Measurements from ENCODE around the gene PDK2.

The PDK2 gene

DNA sequence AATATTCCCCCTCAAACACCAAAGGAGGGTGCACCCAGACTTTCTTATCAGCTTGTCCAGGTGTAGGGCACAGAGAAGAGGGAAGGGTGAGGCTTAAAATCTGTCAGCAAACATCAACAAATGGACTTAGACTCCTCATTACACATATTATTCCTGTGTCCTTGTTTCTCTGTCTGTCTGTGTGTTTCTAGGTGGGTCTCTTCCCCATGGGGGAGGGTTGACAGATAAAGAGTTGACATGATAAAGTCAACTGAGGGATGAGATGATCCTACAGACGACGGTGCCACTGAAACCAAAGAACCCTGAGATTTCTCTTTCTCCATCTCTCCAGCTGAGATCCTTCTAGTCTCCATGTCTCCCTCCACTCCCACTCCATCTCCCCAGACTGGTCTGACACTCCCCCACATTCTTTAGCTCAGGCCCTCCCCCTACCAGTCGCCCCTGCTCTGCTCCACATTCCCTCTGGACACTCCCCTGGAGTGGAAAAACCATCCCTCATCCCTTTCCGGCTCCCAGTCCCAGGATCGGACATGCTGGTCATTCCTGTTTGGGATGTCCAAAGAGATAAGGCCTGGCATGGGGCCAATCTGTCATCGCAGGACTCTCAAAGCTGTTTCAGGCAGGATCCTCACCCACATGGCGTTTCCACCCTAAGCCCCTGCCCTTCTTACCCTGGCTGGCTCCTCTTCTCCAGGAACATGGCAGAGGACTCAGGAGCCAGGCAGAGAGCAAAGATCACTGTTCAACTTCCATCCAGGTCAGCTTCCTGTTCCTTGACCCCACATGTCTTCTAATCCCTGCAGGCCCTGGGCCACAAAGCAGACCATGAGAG lies 42.1 kb upstream of the PDK2 start:
- no peak for TF ChIP-seq CTCF (IDR thresholded peaks at IDR 0.05; ENCODE audit: control insufficient read depth, insufficient read depth, low read depth, low read length, missing control alignments)
- H3K4me3 ChIP-seq (ENCODE audit: control insufficient read depth, low read depth, low read length), result no peak overlapping the region
- no peak for DNase-seq (ENCODE audit: low read depth)

DNA sequence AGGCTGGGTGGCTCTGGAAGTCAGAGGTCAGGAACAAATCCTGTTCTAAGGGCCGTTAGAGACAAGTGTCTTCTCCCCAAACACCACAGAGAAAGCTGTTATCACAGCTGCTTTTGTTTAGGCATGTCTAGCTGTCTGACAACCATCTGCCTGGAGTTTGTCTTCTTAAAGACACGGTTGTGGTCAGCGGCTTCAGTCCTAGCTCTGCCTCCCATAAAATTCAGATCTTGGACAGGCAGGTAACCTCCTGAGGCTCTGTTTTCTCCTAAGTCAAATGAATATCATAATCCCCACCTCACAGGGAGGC lies 41.5 kb upstream of the PDK2 start:
- H3K4me3 ChIP-seq (ENCODE audit: control insufficient read depth, low read depth, low read length), result no peak overlapping the region
- TF ChIP-seq CTCF (IDR thresholded peaks at IDR 0.05; ENCODE audit: control insufficient read depth, insufficient read depth, low read depth, low read length, missing control alignments), result no peak
- DNase-seq (ENCODE audit: low read depth), result no peak

GRCh38 chr17:50055055-50055425 lies 40.1 kb upstream of the PDK2 start:
- DNase-seq (ENCODE audit: low read depth), result no peak
- peak overlapping the region; percentile 91 for H3K4me3 ChIP-seq (ENCODE audit: control insufficient read depth, low read depth, low read length)
- TF ChIP-seq CTCF (IDR thresholded peaks at IDR 0.05; ENCODE audit: control insufficient read depth, insufficient read depth, low read depth, low read length, missing control alignments), result no peak

GRCh38 chr17:50055426-50056216 lies 39.5 kb upstream of the PDK2 start, which contains the start of gene ITGA3:
Gene ITGA3 (plus strand): TSS chr17:50056110. CDS start chr17:50056440, 330 bp downstream.
- TF ChIP-seq CTCF (IDR thresholded peaks at IDR 0.05; ENCODE audit: control insufficient read depth, insufficient read depth, low read depth, low read length, missing control alignments), result no peak
- peak; percentile 47 for DNase-seq (ENCODE audit: low read depth)
- peak within 1 kb of the TSS; percentile 91 for H3K4me3 ChIP-seq (ENCODE audit: control insufficient read depth, low read depth, low read length)

DNA sequence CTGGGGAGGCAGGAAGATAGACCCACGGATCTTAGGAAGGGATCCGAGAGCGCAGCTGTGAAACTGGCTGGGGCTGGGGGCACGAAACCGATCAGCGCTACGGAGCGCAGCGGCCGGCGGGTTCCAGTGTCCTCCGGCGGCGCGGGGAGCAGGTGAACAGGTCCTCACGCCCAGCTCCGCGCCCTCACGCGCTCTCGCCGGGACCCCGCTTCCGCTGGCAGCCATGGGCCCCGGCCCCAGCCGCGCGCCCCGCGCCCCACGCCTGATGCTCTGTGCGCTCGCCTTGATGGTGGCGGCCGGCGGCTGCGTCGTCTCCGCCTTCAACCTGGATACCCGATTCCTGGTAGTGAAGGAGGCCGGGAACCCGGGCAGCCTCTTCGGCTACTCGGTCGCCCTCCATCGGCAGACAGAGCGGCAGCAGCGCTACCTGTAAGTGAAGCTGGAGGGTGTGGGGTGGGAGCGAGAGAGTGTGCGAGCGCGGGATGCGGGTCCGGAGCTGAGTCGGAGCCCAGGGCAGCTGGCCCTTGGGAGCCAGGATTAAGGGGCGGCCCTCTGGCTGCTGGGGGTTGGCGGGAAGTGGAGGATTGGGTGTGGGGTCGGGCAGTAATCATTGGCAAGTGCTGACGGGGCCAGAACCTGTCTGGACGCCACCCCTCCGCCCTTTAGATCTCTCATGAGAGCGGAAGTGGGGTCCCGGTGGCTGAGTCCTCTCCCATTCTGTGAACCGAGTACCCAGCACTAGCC lies 38.8 kb upstream of the PDK2 start:
- peak overlapping the region; percentile 91 for H3K4me3 ChIP-seq (ENCODE audit: control insufficient read depth, low read depth, low read length)
- no peak for DNase-seq (ENCODE audit: low read depth)
- TF ChIP-seq CTCF (IDR thresholded peaks at IDR 0.05; ENCODE audit: control insufficient read depth, insufficient read depth, low read depth, low read length, missing control alignments), result peak; percentile 62

GRCh38 chr17:50056961-50057330 lies 38.2 kb upstream of the PDK2 start:
- DNase-seq (ENCODE audit: low read depth), result no peak
- H3K4me3 ChIP-seq (ENCODE audit: control insufficient read depth, low read depth, low read length), result peak overlapping the region; percentile 91
- no peak for TF ChIP-seq CTCF (IDR thresholded peaks at IDR 0.05; ENCODE audit: control insufficient read depth, insufficient read depth, low read depth, low read length, missing control alignments)

Data from AG09309 (cell line).